ENCODE data around the gene RFFL. TPM values are rescaled to one million over a fixed set of nuclear protein-coding genes. Genes with fewer than 3 reads are reported as not detected.

RFFL gene
- 8.4 and 13.2 TPM in 2 replicates for total RNA-seq

GRCh38 chr17:35063514-35064223, at the start of gene RFFL:
RFFL (minus strand) TSS chr17:35063707; CDS start chr17:35026553, 37,154 bp downstream.

GRCh38 chr17:34980353-34980680, 83.2 kb downstream of the RFFL start, which contains the start of gene LIG3:
LIG3 (plus strand) TSS chr17:34980512; CDS start chr17:34983006, 2,494 bp downstream.

GRCh38 chr17:34961093-34961911, 102.2 kb downstream of the RFFL start, which contains the start of the genes CCT6B and ZNF830:
CCT6B (minus strand) TSS chr17:34961460; CDS start chr17:34961393, 67 bp downstream.
ZNF830 (plus strand) TSS chr17:34961540; CDS start chr17:34961567, 27 bp downstream.

Other genes starting within 250 kb of the RFFL start
- 0.64 and 0.72 TPM in 2 replicates for gene CCT6B, start 102.2 kb downstream of the RFFL start, total RNA-seq
- 10.6 and 12.4 TPM in 2 replicates for gene ZNF830, start 102.2 kb downstream of the RFFL start, total RNA-seq
- 24.6 and 26.4 TPM in 2 replicates for gene LIG3, start 83.2 kb downstream of the RFFL start, total RNA-seq
- gene RAD51D, start 56.2 kb upstream of the RFFL start, total RNA-seq: 1.9 and 4.1 TPM in 2 replicates
- not detected in 2 replicates for gene FNDC8, start 57.9 kb upstream of the RFFL start, total RNA-seq
- gene NLE1, start 78.6 kb upstream of the RFFL start, total RNA-seq: 32.4 and 46.7 TPM in 2 replicates
- gene UNC45B, start 84.1 kb upstream of the RFFL start, total RNA-seq: not detected in 2 replicates
- gene SLC35G3, start 130.7 kb upstream of the RFFL start, total RNA-seq: not detected in 2 replicates
- 61.0 and 64.6 TPM in 2 replicates for gene SLFN5, start 179.4 kb upstream of the RFFL start, total RNA-seq